Effector memory CD8-positive, alpha-beta T cell (primary cell): Measurements from ENCODE around the gene UROC1.

Experiments
- ATAC-seq: fragments of 150-1000 bp; cut with Tn5 transposase; replicated peaks from 2 replicates; pipeline ENCODE4 v1.10.0; 2021; ENCODE audit warnings: mild to moderate bottlenecking, moderate library complexity
- DNase-seq, 3 experiments: peaks; one replicate each; pipeline ENCODE4 v3.0.0; 2021
- H3K27ac Mint-ChIP-seq, 2 donors: one replicate each; pipeline ENCODE4 v1.8.0; 2022; ENCODE audit warnings: mild to moderate bottlenecking in 2 of 2, mixed read lengths in 2 of 2, moderate library complexity in 2 of 2
- H3K27me3 Mint-ChIP-seq, 2 donors: one replicate each; pipeline ENCODE4 v1.8.0; 2022; ENCODE audit warnings: mixed read lengths in 2 of 2
- H3K36me3 Mint-ChIP-seq: one replicate; pipeline ENCODE4 v1.8.0; 2022; ENCODE audit warnings: mild to moderate bottlenecking, moderate library complexity, mixed read lengths; ENCODE audit not compliant: insufficient read depth
- H3K4me1 Mint-ChIP-seq, 2 donors: one replicate each; pipeline ENCODE4 v1.8.0; 2022; ENCODE audit warnings: low read depth in 2 of 2, mixed read lengths in 2 of 2
- H3K4me3 Mint-ChIP-seq, 2 donors: one replicate each; pipeline ENCODE4 v1.8.0; 2022; ENCODE audit warnings: mild to moderate bottlenecking in 2 of 2, mixed read lengths in 2 of 2, moderate library complexity in 2 of 2
- H3K9me3 Mint-ChIP-seq, 2 donors: one replicate each; pipeline ENCODE4 v1.8.0; 2022; ENCODE audit warnings: mixed read lengths in 2 of 2

The UROC1 gene

DNA sequence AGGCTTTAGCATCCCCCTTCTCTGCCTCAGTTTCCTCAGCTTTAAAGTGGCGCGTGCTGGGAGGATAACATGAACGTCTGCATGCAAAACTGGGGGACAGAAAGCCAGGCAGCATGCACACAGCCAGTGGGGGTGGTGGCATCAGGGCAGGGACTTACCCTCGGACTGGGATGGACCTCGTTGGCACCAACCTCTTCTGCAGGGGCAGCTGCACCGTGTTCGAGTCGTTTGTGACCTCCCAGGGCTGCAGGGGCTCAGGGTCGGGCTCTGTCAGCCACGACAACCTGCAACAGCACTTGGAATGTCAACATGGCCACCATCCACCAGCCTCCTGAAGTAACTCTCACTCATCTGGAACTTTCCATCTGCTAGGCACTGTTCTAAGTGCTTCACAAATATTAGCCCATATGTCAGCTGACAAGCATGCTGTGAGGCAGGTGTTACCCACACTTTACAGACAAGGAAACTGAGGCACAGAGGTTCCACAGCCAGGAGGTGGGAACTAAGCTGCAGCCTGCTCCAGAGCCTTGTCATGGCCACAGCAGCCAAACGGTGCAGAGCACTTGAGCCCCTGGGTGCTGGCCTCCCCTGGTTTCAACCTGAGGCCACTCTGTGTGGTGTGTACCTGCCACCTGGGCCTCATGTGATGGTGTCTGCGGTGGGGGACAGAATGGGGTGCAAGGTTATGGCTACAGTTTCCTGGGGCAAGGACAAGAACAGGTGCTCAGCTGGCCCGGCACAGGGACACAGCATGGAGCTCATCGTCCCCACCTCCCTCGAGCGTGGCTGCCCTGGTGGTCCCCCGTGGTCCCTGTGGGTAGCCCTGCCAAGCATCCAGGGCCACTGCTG, 34.5 kb upstream of the UROC1 start:
- no peak overlapping the region for H3K27ac Mint-ChIP-seq
- H3K27me3 Mint-ChIP-seq, result peaks cover 19 to 47% of the 10 kb centered on the region in 2 donors
- no peaks in the 10 kb centered on the region for H3K9me3 Mint-ChIP-seq
- DNase-seq (no peak), ATAC-seq (no peak)
- peaks cover 3% of the 10 kb centered on the region for H3K36me3 Mint-ChIP-seq
- H3K4me1 Mint-ChIP-seq, result no peaks in the 10 kb centered on the region
- H3K4me3 Mint-ChIP-seq, result no peak overlapping the region

GRCh38 chr3:126551121-126551838, 33.7 kb upstream of the UROC1 start:
- no peak for DNase-seq
- ATAC-seq, result no peak
- Mint-ChIP-seq H3K4me1 (no peaks in the 10 kb centered on the region), H3K4me3 (no peak overlapping the region), H3K27ac (no peak overlapping the region), H3K27me3 (peaks cover 19 to 54% of the 10 kb centered on the region in 2 donors), H3K9me3 (no peaks in the 10 kb centered on the region), H3K36me3 (peaks cover 3% of the 10 kb centered on the region)

GRCh38 chr3:126550488-126551051, 33.0 kb upstream of the UROC1 start:
- peaks cover 3% of the 10 kb centered on the region for H3K36me3 Mint-ChIP-seq
- no peak overlapping the region for H3K4me3 Mint-ChIP-seq
- H3K9me3 Mint-ChIP-seq, result no peaks in the 10 kb centered on the region
- H3K4me1 Mint-ChIP-seq, result no peaks in the 10 kb centered on the region
- H3K27me3 Mint-ChIP-seq, result peaks cover 19 to 56% of the 10 kb centered on the region in 2 donors
- no peak overlapping the region for H3K27ac Mint-ChIP-seq
- ATAC-seq (no peak), DNase-seq (no peak)

DNA sequence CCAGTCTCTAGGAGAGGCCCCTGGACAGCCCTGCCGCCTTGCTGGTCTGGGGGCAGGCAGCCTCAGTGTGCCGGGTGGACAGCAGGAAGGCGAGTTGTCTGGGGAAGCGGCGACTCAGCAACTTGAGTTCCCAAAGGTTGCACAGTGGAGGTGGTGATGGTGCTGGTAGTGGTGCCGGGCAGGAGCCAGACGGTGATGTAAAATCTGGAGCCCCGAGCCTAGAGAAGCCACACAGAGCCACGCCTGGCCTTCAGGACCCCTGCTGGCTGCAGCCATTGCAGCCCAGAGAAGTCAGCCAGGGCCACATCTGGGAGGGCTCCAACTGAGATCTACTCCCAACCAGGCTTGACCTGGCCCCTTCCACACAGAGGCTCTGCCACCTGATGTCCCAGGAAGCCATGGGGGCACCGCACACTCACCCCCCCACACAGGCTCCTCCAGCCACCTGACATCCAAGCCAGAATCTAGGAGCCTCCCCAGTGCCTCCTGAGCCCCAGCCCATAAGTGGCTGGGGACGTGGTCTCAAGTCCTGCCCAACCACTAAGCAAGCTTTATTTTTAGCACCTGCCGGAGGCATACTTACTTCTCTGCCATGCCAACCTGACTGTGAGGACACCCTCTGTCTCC, 32.4 kb upstream of the UROC1 start:
- DNase-seq (no peak), ATAC-seq (no peak)
- Mint-ChIP-seq H3K27ac (no peak overlapping the region), H3K4me1 (no peaks in the 10 kb centered on the region), H3K4me3 (no peak overlapping the region), H3K27me3 (peaks cover 19 to 56% of the 10 kb centered on the region in 2 donors), H3K9me3 (no peaks in the 10 kb centered on the region), H3K36me3 (peaks cover 3% of the 10 kb centered on the region)

DNA sequence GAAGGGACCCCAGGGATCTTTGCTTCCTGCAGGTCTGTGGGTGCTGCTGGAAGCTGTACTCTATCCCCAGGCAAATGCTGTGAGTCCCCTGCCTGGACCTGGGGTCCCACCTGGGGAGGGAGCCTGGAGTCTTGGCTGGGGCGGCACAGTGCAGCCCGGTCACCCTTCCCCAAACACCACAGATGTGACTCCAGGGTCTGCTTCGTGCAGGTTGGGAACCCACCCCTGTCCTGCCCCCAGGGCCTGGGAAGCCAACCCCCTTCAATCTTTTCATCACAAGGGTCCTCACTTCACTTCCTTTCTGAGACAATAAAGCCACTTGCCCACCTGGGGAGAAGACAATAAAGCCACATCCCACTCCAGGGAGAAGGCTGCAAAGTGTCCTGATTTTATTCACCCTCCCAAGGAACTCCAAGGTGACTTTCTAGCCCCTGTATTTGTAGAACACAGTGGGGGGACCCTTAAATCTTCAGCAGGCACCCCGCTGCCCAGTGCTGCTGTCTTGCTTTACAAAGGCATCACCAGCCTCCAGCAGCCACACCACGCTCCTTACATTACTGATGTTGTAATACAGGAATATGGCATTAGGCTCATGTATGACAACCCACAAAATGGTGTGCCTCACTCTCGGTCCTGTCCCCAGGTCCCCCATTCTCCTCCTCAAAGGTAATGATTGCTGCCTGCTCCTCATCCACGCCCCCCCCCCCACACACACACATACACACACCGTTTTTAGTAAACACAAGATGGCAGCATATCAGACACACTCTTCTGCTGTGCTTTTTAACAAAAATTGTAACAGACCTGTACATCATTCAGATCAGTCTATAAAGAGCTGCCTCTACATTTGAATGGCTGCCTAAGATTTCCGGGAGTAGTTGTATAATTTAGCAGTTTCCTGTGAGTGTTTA, 31.2 kb upstream of the UROC1 start:
- H3K4me3 Mint-ChIP-seq, result no peak overlapping the region
- peaks cover 3% of the 10 kb centered on the region for H3K36me3 Mint-ChIP-seq
- ATAC-seq (no peak), DNase-seq (no peak)
- H3K27ac Mint-ChIP-seq, result no peak overlapping the region
- no peaks in the 10 kb centered on the region for H3K4me1 Mint-ChIP-seq
- peaks cover 19 to 56% of the 10 kb centered on the region in 2 donors for H3K27me3 Mint-ChIP-seq
- H3K9me3 Mint-ChIP-seq, result no peaks in the 10 kb centered on the region

GRCh38 chr3:126547721-126548120, 30.1 kb upstream of the UROC1 start:
- Mint-ChIP-seq H3K4me3 (no peak overlapping the region), H3K27ac (no peak overlapping the region), H3K4me1 (no peaks in the 10 kb centered on the region), H3K27me3 (peaks cover 19 to 56% of the 10 kb centered on the region in 2 donors), H3K9me3 (no peaks in the 10 kb centered on the region), H3K36me3 (peaks cover 3% of the 10 kb centered on the region)
- DNase-seq (no peak), ATAC-seq (no peak)

DNA sequence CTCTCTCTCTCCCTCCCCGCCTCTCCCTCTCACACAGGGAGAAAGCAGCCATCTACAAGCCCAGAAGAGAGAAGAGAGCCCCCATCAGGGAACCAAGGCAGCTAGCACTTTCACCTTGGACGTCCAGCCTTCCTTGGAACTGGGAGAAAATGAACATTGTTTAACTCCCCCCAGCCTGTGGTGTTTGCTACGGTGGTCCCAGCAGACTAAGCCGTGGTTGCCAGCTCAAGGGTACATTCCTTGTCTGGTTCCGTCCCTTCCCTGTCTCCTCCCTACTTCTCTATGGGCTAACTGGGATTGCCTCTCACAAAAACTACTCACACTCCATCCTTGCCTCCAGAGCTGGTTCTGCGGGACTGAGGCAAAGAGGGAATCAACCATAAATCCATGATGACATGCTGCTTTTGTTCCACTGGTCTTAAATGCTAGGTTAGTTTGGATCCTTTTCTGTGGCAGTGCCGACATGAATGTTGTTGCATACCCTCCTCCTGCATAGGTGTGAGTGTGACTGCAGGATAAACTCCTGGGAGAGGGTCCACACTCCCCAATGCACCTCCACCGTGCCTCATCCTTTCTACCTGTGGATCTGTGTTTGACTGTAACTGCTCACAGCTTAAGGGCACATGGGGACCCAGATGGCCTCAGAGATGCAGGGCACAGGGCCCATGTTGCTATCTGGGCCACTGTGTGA, 29.1 kb upstream of the UROC1 start:
- Mint-ChIP-seq H3K27ac (no peak overlapping the region), H3K36me3 (peaks cover 3% of the 10 kb centered on the region), H3K4me1 (no peaks in the 10 kb centered on the region), H3K27me3 (peaks cover 19 to 55% of the 10 kb centered on the region in 2 donors), H3K4me3 (no peak overlapping the region), H3K9me3 (no peaks in the 10 kb centered on the region)
- no peak for ATAC-seq
- no peak for DNase-seq

DNA sequence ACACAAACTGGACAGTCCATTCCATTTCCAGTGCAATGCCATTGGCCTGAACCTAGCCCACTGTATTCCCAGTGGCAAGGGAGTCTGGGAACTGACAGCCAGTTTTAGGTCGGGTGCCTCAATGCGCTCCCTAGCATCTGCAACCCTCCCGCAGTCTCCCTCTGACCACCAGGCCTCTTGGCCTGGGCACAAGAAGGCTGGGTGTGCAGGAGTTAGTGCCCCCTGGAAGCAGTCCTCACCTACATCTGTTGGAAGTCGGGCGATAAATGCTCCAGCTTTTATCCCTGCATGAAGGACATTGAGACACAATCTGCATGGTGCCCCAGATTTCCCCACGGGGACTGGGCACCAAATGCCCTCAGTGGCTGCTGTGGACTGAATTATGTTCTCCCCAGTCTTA, 28.4 kb upstream of the UROC1 start:
- Mint-ChIP-seq H3K4me1 (no peaks in the 10 kb centered on the region), H3K9me3 (no peaks in the 10 kb centered on the region), H3K36me3 (peaks cover 3% of the 10 kb centered on the region), H3K27me3 (peaks cover 16 to 48% of the 10 kb centered on the region in 2 donors), H3K27ac (no peak overlapping the region), H3K4me3 (no peak overlapping the region)
- ATAC-seq (no peak), DNase-seq (no peak)

GRCh38 chr3:126545544-126545943, 28.0 kb upstream of the UROC1 start:
- H3K4me3 Mint-ChIP-seq, result no peak overlapping the region
- no peak for ATAC-seq
- no peaks in the 10 kb centered on the region for H3K9me3 Mint-ChIP-seq
- peaks cover 11 to 44% of the 10 kb centered on the region in 2 donors for H3K27me3 Mint-ChIP-seq
- DNase-seq, result no peak
- H3K36me3 Mint-ChIP-seq, result peaks cover 3% of the 10 kb centered on the region
- H3K4me1 Mint-ChIP-seq, result no peaks in the 10 kb centered on the region
- H3K27ac Mint-ChIP-seq, result no peak overlapping the region

DNA sequence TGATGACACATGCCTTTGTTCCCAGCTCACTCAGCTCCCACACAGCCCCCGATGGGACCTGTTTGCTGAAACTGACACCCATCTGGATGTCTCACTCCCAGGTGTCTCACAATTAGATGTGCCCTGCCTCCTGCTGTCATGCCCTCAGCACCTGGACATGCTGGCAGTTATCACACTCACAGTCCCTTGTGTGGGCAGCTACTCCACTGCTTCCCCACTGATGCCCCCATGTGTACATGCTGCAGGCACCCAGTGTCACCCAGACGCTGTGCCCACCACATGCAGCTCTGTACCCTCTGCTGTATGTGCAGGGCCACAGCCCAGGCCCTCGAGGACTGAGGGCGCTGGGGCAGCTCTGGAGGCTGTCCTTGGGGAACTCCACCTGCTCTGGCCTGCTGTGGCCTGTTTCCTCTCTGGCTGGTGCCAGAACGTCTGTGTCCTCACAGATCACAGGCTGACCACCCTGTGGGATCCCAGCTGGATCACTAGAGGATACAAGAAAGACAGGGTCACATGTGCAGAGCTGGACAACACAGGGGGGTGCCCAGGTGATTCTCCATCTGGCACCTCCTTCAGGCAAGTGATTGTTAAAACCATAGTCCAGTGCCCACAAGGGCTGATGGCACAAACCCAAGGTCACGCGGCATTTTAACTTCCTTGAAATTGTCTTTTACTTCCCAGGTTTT, 27.2 kb upstream of the UROC1 start:
- H3K9me3 Mint-ChIP-seq, result no peaks in the 10 kb centered on the region
- H3K27me3 Mint-ChIP-seq, result peaks cover 6 to 36% of the 10 kb centered on the region in 2 donors
- ATAC-seq, result no peak
- H3K4me3 Mint-ChIP-seq, result no peak overlapping the region
- no peak overlapping the region for H3K27ac Mint-ChIP-seq
- peaks cover 0 to 4% of the 10 kb centered on the region in 2 donors for H3K4me1 Mint-ChIP-seq
- no peak for DNase-seq
- peaks cover 3% of the 10 kb centered on the region for H3K36me3 Mint-ChIP-seq

DNA sequence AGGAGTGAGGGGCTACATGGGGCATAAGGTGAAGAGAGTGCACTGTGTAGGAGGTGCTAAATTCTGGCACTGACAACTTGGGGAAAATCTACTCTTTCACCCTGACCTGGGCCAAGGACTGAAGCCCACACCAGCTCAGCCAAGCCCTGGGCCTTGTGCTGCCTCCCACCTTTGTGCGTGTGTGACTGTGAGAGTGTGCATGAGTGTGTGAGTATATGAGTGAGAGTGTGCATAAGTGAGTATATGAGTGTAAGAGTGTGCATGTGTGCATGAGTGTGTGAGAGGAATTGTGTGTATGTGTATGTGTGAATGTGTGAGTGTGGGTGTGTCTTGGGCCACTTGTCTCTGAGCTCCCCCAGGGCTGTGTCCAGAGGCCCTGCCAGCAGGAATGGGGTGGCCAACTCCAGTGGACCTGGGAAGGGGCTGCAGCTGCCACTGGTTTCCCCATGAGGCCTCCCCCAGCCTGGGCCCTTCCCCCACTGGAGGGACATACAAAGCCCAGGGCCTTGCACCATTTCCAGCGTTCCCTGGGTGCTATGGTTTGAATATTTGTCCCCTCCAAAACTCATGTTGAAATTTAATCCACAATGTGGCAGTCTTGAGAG, 26.0 kb upstream of the UROC1 start:
- Mint-ChIP-seq H3K27me3 (peaks cover 0 to 24% of the 10 kb centered on the region in 2 donors), H3K4me3 (no peak overlapping the region), H3K4me1 (peaks cover 0 to 4% of the 10 kb centered on the region in 2 donors), H3K36me3 (peaks cover 3% of the 10 kb centered on the region), H3K9me3 (no peaks in the 10 kb centered on the region), H3K27ac (no peak overlapping the region)
- DNase-seq (no peak), ATAC-seq (no peak)
